CD1c-positive myeloid dendritic cell (primary cell): ENCODE measurements around the gene TMEM145.

ENCODE experiments used
- DNase-seq: peaks from one replicate; pipeline ENCODE4 v3.0.0-alpha.2; 2016; ENCODE audit errors: extremely low spot score

Gene TMEM145

DNA sequence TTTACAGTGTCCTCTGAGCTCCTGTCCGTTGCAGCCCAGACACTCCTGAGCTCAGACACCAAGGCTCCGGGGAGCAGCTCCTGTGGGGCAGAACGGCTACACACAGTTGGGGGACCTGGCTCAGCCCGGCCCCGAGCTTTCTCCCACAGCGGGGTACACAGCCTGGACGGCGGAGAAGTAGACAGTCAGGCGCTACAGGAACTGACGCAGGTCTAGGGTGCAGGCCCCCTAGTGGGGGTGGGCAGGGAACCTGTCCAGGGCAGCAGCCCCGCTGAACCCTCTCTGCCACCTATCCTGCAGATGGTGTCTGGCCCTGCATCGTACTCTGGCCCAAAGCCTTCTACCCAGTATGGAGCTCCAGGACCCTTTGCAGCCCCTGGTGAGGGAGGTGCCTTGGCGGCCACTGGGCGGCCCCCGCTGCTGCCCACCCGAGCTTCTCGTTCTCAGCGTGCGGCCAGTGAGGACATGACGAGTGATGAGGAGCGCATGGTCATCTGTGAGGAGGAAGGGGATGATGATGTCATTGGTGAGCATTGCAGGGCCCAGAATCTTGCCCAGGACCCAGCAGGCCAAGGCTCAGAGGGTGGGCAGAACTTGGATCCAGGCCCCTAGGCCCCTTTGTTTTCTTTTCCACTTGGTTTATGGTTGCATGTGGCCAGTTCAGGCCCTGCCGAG lies 24.1 kb upstream of the TMEM145 start:
- no peak for DNase-seq

DNA sequence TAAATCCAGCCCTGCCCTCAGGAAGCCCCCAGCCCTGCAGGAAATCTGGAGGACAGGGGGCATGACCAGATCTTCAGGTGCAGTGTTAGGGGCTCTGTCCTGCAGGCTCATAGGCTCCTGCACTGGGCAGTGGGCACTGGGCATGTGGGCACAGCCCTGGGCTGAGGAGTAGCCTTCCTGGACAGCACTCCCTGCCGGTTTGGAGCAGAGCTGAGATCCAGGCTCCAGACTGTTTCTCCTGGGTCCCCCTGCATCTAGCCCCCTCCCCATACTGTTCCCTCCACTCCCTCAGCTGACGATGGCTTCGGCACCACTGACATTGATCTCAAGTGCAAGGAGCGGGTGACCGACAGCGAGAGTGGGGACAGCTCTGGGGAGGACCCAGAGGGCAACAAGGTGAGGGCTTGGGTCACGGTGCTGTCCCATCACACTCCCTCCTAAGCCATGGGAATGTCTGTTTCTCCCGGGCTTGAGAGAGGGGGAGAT lies 23.5 kb upstream of the TMEM145 start:
- DNase-seq = no peak

DNA sequence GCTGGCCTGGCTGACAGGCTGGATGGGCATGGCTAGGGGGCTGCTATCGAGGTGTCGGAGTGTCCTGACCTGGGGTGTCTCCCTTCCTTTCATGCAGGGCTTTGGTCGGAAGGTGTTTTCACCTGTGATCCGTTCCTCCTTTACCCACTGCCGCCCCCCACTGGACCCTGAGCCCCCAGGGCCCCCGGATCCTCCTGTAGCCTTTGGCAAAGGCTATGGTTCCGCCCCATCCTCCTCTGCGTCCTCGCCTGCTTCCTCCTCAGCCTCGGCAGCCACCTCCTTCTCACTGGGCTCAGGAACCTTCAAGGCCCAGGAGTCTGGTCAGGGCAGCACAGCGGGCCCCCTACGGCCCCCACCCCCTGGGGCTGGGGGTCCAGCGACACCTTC lies 23.0 kb upstream of the TMEM145 start:
- no peak for DNase-seq

DNA sequence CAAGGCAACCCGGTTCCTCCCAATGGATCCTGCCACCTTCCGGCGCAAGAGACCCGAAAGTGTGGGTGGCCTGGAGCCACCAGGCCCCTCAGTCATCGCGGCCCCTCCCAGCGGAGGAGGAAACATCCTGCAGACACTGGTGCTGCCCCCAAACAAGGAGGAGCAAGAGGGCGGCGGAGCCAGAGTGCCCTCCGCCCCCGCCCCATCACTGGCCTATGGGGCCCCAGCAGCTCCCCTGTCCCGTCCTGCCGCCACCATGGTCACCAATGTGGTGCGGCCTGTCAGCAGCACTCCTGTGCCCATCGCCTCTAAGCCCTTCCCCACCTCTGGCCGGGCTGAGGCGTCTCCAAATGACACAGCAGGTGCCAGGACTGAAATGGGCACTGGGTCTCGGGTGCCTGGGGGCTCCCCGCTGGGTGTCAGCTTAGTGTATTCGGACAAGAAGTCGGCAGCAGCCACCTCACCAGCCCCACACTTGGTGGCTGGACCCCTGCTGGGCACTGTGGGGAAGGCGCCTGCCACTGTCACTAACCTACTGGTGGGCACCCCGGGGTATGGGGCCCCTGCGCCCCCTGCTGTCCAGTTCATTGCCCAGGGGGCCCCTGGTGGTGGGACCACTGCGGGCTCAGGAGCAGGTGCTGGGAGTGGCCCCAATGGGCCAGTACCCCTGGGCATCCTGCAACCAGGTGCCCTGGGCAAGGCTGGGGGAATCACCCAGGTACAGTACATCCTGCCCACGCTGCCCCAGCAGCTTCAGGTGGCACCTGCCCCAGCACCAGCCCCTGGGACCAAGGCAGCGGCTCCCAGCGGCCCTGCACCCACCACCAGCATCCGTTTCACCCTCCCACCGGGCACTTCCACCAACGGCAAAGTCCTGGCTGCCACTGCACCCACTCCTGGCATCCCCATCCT lies 22.3 kb upstream of the TMEM145 start:
- DNase-seq = peak; percentile 35

DNA sequence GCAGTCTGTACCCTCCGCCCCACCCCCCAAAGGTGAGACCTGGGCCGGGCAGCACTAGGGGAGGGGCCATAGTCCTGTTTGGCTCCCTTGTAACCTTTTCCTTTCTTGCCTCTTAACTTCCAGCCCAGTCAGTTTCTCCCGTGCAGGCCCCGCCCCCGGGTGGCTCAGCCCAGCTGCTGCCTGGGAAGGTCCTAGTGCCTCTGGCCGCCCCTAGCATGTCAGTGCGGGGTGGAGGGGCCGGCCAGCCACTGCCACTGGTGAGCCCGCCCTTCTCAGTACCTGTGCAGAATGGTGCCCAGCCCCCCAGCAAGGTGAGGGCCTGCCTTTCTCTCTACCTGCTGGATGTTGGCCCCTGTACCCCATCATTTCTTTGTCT lies 21.7 kb upstream of the TMEM145 start:
- DNase-seq = no peak

DNA sequence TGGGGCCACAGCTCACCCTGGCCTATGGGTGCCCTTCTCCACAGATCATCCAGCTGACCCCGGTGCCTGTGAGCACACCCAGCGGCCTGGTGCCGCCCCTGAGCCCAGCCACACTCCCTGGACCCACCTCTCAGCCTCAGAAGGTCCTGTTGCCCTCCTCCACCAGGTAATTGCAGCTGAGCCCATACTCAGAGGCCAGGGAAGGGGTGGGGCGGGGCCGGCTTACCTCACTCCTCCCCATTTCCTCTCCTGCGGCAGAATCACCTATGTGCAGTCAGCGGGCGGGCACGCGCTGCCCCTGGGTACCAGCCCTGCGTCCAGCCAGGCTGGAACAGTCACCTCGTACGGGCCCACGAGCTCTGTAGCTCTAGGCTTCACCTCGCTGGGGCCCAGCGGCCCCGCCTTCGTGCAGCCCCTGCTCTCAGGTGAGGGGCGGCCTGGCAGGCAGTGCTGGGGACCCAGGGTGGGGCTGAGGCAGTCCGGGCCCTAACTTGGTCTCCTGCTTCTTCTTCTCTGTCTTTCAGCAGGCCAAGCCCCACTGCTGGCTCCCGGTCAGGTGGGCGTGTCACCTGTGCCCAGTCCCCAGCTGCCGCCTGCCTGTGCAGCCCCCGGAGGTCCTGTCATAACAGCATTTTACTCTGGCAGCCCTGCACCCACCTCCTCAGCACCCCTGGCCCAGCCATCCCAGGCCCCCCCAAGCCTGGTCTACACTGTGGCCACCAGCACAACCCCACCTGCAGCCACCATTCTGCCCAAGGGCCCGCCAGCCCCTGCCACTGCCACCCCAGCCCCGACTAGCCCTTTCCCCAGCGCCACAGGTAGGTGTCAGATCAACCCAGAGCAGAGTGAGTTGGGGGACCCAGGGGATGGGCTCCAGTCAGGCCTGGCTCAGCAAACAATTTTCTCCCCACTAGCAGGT lies 20.8 kb upstream of the TMEM145 start:
- no peak for DNase-seq

DNA sequence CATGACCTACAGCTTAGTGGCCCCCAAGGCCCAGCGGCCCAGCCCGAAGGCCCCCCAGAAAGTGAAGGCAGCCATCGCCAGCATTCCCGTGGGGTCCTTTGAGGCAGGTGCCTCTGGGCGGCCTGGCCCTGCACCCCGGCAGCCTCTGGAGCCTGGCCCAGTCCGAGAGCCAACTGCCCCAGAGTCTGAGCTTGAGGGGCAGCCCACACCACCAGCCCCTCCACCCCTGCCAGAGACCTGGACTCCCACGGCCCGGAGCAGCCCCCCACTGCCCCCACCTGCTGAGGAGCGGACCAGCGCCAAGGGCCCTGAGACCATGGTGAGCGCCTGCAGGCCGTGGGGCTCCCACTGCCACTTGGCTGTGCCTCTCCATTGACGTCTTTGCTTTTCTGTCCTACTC lies 20.1 kb upstream of the TMEM145 start:
- no peak for DNase-seq

DNA sequence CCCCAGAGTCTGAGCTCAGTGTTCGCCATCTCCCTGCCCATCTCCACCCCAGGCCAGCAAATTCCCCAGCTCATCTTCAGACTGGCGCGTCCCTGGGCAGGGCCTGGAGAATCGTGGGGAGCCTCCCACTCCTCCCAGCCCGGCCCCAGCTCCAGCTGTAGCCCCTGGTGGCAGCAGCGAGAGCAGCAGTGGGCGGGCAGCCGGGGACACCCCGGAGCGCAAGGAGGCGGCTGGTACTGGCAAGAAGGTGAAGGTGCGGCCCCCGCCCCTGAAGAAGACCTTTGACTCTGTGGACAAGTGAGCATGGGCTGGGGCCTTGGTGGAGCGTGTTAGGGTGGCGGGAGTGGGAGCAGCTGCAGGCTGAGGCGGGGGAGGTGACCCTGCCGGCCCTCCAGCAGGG lies 19.6 kb upstream of the TMEM145 start:
- no peak for DNase-seq

DNA sequence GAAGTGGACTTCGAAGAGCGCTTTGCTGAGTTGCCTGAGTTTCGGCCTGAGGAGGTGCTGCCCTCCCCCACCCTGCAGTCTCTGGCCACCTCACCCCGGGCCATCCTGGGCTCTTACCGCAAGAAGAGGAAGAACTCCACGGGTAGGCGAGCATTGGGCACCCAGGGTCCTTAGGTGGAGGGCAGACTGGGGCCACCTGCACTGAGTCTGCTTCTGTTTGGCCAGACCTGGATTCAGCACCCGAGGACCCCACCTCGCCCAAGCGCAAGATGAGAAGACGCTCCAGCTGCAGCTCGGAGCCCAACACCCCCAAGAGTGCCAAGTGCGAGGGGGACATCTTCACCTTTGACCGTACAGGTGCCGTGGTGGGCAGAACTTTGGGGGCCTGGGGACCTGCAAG lies 19.2 kb upstream of the TMEM145 start:
- no peak for DNase-seq

DNA sequence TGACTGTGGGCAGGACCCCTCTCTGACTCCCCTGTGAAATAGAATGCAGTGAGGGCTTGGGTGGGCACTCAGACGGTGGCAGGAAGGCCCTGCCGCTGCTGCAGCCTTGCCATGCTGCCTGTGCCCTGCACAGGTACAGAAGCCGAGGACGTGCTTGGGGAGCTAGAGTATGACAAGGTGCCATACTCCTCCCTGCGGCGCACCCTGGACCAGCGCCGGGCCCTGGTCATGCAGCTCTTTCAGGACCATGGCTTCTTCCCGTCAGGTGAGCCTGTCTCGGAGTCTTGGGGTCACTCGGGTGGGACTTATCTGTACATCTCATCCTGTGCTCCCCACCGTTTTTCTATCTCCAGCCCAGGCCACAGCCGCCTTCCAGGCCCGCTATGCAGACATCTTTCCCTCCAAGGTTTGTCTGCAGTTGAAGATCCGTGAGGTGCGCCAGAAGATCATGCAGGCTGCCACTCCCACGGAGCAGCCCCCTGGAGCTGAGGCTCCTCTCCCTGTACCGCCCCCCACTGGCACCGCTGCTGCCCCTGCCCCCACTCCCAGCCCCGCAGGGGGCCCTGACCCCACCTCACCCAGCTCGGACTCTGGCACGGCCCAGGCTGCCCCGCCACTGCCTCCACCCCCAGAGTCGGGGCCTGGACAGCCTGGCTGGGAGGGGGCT lies 18.5 kb upstream of the TMEM145 start:
- DNase-seq = no peak

DNA sequence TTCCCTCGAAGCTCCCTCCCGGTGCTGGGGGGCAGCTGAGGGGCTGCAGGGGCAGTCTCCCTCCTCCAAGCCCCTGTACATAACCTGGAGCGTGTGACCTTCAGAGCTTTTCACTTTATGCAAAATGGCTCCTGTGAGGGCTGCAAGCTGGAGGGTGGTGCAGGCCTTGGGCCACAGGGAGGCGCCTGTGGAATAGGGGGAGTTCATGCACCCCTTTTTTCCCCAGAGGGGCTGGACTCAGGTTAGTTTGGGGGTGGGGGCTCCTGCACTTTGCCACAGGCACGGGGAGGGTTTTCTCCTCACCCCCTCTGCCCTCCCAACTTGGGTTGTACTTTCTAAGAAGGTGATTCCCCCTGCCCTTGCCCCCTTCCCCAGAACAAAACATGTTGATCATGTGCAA lies 17.8 kb upstream of the TMEM145 start:
- no peak for DNase-seq

DNA sequence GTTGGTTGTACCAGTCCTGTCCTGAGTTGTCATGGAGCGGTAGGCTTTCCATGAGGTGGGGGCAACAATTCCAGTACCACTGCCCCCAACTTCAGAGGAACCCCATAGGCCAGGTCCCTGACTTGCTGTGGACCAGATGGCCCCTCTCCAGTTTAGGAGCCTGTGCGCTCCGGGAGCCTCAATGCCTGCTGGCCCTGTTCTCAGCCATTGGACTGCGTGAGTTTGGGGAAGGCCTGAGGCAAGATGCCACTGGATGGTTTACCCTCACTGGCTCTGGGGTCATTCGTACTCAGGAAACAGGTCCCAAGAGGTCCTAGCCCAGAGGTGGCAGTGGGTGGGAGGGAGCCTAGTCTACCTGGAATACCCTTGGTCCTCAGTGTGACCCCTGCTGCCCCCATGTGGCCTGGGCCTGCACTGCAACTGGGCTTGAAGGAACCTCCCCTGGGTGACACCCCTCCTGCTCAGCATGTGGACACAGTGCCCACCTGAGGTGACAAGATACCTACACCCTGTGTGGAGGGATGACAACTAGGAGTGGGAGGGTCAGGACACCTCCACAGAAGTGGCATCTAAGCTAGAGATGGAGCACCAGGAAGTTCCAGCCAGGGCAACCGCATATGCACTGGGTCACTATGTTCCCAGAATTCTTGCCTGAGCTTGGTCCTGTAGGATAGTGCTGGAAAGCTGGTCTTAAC lies 17.1 kb upstream of the TMEM145 start:
- peak; percentile 80 for DNase-seq

DNA sequence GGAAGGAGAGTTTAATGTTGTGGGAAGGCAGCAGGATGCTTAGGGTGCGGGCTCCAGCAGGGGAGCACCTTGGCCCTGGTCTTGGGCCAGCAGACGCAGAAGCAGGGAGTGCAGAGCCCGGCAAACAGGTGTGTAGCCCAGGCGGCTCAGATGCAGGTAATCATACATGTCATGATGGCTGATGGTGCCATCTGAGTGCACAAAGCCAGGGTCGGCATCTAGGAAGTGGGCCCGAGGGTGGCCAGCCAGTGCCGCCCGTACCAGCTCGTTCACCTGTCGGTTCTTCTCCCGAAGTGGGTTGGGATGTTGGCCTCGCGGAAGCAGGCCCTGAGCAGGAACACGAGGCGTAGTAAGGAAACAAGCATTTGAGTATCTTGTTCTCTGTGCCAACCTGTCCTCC lies 16.1 kb upstream of the TMEM145 start:
- DNase-seq = no peak

DNA sequence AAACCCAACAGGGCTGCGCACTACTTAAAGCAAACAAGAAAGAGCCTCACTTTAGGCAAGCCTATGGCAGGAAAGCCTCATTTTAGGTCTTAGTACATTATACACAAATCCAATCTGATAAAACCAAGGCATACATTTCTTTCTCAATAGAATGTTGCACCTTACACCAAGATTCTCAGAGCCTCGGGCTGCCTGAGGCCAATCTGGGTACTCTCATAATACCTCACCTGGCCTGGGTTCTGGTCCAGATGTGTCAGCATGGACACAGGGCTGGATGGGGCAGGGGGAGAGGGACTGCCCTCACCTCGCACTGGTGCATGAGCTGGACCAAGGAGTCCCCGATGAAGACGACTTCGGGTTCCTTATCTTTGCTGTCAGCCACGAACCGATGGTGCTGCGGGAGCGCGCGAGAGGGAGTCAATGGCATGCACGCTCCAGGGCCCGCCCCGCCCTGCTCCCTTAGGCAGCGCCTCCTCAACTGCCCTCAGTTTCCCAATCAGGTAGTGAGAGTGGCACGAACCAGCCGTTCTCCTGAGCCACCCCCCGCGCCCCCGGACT lies 11.4 kb upstream of the TMEM145 start, which contains the start of gene PRR19:
PRR19 (plus strand) TSS at position 487 of the 558 bp plus-strand sequence. CDS start 7,453 bp downstream, outside the sequence.
- DNase-seq = no peak

DNA sequence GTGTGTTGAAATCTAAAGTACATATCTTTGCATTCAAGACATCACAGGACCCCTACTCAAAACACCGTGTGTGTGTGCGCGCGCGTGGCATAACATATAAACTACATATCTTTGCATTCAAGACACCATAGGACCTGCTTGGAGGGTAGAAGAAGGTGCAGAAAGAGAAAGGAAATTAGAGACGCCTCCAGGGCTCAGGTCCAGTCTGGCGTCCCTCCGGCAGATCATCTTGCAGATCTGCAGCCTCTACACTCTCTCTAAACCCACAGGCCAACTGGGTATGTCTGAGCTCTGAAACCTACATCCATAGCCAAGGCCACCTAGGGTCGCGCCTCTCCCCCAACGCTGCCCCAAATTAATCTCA lies 10.0 kb upstream of the TMEM145 start:
- DNase-seq = no peak

DNA sequence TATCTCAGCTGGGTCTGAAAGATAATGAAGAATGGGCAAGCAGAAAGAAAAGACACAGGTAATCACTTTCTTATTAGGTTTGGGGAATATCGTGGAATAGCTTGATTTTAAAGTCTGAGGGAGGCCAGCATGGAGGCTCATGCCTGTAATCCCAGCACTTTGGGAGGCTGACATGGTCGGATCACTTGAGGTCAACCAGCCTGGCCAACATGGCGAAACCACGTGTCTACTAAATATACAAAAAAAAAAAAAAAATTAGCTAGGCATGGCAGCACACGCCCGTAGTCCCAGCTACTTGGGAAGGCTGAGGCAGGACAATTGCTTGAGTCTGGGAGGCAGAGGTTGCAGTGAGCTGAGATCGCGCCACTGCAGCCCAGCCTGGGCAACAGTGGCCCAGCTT lies 9.2 kb upstream of the TMEM145 start:
- DNase-seq = no peak

DNA sequence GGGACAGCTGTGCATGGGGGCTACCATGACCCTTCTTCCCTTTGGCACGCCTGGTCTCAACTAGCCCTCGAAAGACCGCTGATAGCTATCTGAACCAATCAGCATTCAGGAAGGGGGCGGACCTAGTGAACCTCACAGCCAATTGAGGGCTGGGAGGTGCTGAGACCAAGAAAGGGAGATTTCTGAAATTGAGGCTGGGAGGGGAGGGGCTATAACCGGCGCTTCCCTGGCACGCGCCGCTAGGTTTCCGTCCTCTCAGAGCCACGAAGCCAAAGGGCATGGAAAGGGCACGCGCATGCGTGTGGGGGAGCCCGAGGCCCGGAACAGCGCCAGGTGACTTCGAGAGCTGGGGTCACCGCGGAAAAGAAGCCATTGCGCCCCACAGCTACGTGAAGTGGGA lies 6.5 kb upstream of the TMEM145 start:
- no peak for DNase-seq

DNA sequence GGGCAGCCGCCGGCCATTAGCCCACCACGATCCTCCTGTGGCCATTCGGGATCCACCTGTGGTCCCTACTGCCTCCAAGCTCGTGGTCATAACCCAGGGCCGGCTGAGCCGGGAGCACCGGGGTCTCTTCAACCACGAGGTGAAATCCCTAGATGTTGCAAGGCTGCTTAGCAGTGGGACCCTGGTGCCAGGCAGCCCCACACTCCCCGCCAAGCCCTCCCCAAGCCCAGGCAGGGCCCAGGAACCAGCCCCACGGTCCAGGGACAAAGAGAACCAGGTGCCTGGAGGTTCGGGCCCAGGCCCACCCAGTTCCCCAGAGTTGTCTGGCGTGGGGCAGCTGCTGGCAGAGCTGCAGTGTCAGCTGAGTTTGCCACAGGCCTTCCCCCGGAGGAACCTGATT lies 3.4 kb upstream of the TMEM145 start:
- DNase-seq = no peak

DNA sequence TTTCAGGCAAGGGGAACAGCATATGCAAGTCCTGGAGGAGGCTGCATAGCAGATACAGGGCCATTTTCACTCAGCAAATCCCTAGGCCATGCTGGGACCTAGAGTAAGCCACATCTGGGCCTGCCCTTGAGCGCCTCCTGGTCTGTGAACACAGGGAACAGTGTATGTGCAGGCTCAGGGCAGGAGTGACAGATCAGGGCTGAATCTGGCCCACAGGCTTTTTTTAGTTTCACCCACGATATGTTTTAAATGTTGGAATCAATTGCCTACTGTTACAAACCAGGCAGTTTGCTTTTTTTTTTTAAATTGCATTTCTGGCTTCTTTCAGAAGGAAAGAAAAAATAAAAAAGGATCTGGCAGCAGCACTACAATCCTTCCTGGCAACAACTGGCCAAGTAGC lies 1.5 kb upstream of the TMEM145 start:
- no peak for DNase-seq

DNA sequence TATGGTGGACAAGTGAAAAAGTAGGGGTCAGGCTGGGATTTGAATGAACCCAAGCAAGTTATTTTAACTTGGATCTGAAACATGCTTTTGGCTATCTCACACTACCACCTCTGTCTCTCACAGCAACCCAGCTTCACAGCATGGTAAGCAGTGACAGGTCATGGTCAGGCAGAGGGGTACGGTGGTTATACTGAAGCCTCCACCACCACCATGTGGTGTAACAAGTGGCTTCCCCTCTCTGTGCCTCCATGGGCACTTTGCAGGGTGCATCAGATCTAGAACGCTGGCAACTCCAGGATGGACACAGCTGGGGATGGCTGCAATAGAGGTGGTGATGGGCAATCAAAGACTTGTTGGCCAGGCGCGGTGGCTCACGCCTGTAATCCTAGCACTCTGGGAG lies 739 bp upstream of the TMEM145 start:
- DNase-seq = no peak
